LNCaP clone FGC (cell line): ENCODE data around the gene PHLPP1.

Source experiments
- DNase-seq: peaks from one replicate; pipeline ENCODE4 v3.0.0-alpha.2; 2011; ENCODE audit warnings: low read depth
- H3K4me3 ChIP-seq: 2 replicates; pipeline ENCODE4 v1.5.1; 2011; ENCODE audit warnings: mild to moderate bottlenecking, low read depth, low read length, control low read depth
- TF ChIP-seq, protein P1 (sequence below): IDR thresholded peaks from 2 replicates; pipeline ENCODE4 v1.5.1; 2012; ENCODE audit warnings: mild to moderate bottlenecking; ENCODE audit not compliant: control insufficient read depth, insufficient read depth; ENCODE audit errors: extremely low read depth

PHLPP1 gene

DNA sequence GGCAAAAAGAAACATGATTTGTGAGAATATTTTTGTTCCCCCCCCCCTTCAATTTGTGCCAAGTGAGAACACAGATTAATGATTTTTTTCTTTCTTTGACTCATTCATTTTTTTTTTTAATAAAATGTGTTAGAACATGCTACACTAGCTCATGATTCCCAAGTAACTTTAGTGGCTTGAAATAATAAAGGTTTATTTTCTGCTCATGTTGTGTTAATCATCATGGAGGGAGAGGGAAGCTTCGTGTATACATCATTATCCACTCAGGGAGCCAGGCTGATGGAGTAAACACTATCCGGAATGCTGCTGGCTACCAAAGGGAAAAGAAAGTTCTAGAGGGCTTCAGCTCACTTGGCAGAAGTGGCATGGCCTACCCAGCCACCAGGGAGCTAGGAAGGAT lies 40.6 kb downstream of the PHLPP1 start:
- DNase-seq = no peak
- TF ChIP-seq, protein P1, sequence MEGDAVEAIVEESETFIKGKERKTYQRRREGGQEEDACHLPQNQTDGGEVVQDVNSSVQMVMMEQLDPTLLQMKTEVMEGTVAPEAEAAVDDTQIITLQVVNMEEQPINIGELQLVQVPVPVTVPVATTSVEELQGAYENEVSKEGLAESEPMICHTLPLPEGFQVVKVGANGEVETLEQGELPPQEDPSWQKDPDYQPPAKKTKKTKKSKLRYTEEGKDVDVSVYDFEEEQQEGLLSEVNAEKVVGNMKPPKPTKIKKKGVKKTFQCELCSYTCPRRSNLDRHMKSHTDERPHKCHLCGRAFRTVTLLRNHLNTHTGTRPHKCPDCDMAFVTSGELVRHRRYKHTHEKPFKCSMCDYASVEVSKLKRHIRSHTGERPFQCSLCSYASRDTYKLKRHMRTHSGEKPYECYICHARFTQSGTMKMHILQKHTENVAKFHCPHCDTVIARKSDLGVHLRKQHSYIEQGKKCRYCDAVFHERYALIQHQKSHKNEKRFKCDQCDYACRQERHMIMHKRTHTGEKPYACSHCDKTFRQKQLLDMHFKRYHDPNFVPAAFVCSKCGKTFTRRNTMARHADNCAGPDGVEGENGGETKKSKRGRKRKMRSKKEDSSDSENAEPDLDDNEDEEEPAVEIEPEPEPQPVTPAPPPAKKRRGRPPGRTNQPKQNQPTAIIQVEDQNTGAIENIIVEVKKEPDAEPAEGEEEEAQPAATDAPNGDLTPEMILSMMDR = no peak
- H3K4me3 ChIP-seq = no peak overlapping the region

DNA sequence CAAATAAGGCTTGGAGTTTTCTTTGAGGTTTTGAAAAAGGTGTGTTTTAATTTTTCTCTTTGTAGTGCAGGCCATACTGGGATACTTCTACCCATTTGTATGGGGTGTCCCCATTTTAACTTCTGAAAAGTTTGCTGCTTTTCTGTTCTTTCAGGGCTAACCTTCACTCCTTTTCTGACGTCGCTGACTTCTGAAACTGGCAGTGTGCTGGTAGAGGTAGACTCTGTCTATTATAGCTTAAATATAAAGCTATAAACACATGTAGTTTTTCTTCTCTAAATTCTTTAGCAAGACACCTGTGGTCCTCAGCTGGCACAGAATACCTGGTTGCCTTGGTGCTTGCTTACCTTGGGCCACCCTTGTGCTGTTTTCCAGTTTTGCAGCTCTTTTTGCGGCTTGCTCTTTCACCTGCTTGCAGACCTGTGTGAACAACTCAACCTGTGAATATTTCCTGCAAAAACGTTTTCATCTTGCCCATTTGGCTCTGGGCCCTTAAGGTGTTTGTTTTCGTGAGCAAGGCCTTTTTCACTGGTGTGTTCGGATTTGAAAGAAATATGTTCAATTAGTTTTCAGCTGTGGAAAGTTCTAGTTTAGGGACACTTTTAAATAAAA lies 42.2 kb downstream of the PHLPP1 start:
- TF ChIP-seq, protein P1 = no peak
- H3K4me3 ChIP-seq = no peak overlapping the region
- DNase-seq = no peak

DNA sequence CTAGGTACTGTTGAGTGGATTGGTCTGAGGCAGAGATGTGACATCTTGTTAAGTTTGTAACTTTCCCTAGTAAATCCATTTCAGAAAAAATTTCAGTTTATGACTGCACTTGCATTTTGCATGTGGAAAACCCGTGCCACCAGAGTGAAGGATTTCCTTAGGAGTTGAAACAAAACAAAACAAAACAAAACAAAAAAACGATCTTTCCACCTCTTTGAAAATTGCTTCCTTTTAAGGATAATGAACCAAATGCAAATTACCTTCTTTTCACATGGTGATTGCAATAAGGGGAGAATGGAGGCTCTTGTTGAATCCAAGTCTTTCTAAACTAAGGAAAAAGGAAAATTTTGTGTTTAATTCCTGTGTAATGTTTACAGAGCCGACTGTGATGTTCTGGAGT lies 43.2 kb downstream of the PHLPP1 start:
- H3K4me3 ChIP-seq = no peak overlapping the region
- DNase-seq = no peak
- TF ChIP-seq, protein P1 = no peak

DNA sequence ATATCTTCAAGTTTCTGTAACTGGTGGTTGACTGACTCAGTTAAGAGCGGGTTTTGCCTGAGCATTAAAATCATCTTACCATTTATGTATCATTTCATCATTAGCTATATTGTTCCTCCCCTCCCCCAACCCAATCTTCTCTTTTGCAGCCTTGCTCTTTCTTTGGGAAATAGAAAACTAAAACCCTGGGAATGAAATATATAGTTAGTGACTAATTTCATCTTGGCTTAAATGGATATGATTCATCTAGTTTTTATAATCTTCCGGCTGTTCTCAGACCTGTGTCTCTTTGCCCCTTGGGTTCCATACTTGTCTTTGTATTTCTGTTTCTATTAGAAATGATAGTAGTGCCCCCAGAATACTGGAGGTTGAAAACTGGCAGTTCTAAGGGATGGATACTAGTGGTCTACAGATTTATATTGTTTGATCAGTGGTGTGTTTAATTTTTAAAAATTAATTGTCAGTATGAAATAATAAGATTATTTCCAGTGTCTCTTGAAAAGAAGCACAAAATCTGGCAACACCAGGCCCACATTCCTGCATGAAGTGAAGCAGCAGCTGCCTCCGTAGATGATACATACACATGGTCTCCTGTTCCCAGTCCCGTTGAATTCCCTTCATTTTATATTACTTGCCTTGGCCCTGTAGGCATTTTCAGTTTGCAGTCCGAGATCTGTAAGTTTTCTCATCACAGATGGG lies 44.5 kb downstream of the PHLPP1 start:
- TF ChIP-seq, protein P1 = no peak
- no peak overlapping the region for H3K4me3 ChIP-seq
- DNase-seq = no peak

DNA sequence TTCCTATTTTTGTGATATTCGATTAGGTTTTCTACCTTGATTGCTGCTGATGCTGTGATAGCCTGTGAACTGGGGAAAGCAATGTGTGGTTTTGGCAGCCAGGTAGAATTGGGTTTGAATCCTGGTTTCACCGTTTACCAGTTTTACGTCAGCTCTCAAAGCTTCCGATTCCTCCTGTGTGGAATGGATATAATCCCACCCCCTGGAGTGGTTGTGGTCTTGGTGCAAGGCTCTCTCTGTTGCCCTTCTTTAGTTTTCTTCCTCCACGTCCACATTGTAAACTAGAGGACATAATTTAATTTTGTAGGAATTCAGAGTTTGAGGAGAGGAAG lies 45.0 kb downstream of the PHLPP1 start:
- DNase-seq = no peak
- TF ChIP-seq, protein P1 = no peak
- no peak overlapping the region for H3K4me3 ChIP-seq

DNA sequence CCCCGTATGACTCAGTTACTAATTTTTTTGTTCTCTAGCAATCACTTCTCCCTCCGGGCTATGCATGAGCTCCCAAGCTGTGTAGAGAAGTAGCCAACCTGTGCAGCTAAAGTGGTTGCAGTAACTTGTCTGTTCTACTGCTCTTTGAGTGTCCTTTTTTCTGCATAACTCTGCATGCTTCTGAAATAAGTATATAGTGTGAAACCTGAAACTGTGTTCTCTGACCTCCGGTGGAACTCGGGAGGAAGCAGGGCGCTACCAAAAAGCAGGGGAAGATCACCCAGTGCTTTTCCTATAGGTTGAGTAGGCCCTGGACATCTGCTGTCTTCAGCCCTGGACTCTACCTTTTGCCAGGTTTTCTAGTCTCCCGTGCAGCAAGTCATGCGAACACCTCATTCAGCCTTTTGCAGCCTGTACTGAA lies 47.8 kb downstream of the PHLPP1 start:
- no peak for DNase-seq
- H3K4me3 ChIP-seq = no peak overlapping the region
- TF ChIP-seq, protein P1 = no peak

DNA sequence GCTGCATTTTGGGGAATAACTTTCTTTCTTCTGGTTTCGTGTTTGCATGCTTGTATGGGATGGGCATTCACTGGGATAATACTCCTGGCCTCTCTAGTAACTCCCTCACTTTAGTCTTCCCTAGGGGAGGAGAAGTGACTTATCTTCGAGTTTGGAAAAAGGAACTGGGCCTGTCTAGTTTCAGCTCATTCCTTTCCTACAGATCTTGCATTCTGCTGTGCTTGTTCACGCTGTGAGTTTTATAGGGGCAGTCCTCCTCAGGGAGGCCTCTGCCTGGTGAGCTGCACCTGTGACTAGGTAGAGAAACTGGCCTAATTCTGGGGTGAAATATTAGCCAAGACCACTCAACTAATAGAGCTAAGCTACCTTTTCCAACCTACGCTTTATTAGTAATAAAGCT lies 50.9 kb downstream of the PHLPP1 start:
- no peak for DNase-seq
- TF ChIP-seq, protein P1 = no peak
- H3K4me3 ChIP-seq = no peak overlapping the region
